Bone marrow (tissue), 2 donors: Measurements from ENCODE around the gene SPON1.
"Not testable (repeated sequence)": the region's sequence is repeated elsewhere in the genome, so short reads cannot be mapped to it uniquely, and the experiment has no call there.

Experiments
- DNase-seq, 2 donors: peaks; one replicate each; lab custom pipeline; 2025; lab: John Stamatoyannopoulos, UW

The SPON1 gene

GRCh38 chr11:13983081-13983751 is 20.7 kb downstream of the SPON1 start:
- DNase-seq: no peak

- DNase-seq: no peak
Measured at GRCh38 chr11:13984616-13985450, 22.3 kb downstream of the SPON1 start.

- not testable (repeated sequence) for DNase-seq
Measured at GRCh38 chr11:13986695-13987094, 24.2 kb downstream of the SPON1 start.

- not testable (repeated sequence) for DNase-seq
Measured at GRCh38 chr11:13992158-13992856, 29.8 kb downstream of the SPON1 start.

GRCh38 chr11:13993096-13993765 is 30.7 kb downstream of the SPON1 start:
- no peak for DNase-seq

DNA sequence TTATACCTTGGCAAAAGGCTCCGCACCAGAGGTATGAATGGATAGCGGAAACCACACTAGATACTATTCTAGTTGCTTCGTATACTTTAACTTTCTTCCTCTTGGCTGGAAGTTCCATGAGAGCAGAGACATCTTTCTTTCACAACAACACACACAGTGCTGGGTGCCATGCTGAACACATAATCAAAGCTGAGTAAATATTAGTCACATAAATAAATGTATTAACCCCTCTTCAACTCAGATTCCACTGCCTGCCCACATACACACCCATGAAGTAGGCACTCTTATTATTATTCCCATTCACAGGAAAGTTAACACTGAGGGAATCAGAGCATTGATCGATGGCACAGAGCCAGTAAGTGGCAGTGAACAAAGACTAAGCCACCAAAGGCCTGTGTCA is 35.4 kb downstream of the SPON1 start:
- DNase-seq: no peak

DNA sequence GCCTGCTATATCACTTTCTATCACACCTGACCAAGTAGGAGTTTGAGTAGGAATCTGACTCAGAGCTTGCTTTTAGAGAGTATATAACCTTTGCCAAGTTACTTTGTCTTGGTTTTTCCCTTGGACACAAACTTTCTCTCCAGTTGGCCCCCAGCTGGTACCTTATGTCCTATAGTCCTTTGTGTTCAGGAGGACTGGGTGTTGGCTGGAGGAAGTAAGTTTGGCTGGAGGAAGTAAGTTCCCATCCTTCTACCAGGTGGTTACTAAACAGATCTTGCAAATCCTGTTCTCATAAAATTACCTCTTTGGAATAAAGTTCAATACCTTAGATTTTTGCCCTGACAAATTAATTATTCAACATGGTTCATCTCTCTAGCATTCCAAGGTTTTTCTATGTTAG is 37.2 kb downstream of the SPON1 start:
- no peak for DNase-seq

- DNase-seq: no peak
Measured at GRCh38 chr11:14001597-14001996, 39.1 kb downstream of the SPON1 start.

- no peak for DNase-seq
Measured at GRCh38 chr11:14007566-14007965, 45.0 kb downstream of the SPON1 start.

DNA sequence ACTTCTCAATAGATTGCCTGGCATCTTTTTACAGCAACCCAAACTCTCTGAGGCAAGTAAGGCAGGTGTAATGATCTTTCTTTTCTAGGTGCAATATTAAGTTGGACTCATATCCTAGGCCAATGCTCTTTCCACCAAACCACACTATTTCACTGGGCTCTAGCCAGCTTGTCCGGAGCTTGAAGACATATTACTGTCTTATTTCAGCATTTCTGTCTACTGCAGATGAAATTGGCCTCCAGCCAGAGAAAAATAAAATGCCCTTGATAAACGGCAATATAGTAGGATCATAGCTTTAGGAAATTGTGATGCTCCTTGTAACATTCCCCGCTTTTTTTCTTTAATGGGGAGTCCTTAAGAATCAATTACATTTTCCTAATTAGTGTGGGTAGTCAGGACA is 48.1 kb downstream of the SPON1 start:
- DNase-seq: no peak

- no peak for DNase-seq
Measured at GRCh38 chr11:14012846-14013245, 50.3 kb downstream of the SPON1 start.

GRCh38 chr11:14015711-14016110 is 53.2 kb downstream of the SPON1 start:
- no peak for DNase-seq

DNA sequence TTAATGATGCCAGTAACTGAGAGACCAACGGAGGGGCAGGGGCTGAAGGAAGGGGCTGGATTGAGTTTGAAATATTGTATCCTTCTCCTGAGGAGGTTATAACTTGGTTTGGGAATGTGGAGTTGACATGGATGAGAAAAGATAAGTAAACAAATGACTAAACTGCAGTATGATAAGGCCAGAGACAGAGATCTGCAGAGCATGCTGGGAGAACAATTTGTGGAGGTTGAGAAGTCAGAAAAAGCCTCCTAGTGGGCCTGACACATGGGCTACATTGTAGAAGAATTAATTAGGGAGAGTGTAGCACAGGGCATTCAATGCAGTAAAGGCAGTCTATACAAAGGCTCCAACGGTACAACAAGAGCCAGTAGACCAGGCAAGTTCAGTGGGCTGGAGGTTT is 55.9 kb downstream of the SPON1 start:
- no peak for DNase-seq

- DNase-seq: no peak
Measured at GRCh38 chr11:14021738-14022137, 59.2 kb downstream of the SPON1 start.

DNA sequence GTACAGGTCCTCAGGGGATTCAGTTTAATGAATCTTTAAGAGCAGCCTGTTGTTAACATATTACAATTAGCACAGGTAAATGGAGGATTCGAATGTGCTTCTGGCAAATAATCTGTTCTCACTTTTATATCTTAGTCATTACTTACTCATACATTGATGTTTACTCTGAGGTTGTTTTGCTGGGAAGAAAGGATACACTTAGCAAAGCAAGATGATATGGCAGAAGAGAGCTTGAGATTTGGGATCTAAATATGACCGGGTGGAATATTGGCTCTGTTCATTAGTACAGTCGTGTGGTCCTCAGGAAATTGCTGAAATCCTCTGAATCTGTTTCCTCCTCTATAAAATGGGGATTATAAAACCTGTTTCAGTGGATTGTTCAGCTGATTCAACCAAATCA is 59.7 kb downstream of the SPON1 start:
- DNase-seq: no peak

DNA sequence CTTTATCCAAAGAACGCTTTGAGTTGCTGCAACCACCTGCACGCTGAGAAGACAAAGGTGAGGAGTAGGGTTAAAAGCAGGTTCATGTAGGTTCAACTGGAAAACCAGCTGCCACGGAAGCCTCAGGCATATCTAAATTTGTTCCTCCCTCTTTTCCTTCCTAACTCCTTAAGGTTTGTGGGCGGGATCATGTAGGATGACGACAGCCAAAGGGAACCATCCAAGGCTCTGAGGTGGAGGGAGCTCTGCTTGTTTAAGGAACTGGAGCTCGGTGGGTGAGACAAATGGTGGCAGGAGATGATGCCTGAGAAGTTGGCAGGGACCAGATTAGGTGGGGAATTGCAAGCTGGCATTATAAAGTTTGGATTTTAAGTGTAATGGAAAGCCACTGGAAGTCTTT is 60.3 kb downstream of the SPON1 start:
- no peak for DNase-seq

DNA sequence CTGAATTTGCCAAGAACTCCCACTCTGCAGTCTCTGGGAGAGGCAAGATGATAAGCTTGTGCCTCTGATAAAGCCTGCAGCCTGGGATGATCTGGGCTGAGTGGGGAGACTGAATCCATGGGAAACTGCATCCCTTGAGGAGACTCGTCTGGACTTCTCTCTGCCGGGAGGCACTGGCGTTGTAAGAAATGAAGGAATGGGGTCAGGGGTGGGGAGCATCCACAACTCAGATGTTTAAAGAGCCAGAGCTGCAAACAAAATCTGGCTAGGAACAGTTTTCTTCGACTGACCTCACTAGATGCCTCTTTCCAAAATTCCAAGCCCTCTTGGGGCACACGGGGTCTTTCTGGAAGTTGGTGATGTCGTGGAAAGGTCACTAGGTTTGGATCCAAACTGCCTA is 64.4 kb downstream of the SPON1 start:
- no peak for DNase-seq

GRCh38 chr11:14027525-14027924 is 65.0 kb downstream of the SPON1 start:
- no peak for DNase-seq

GRCh38 chr11:14029440-14029839 is 66.9 kb downstream of the SPON1 start:
- no peak for DNase-seq

DNA sequence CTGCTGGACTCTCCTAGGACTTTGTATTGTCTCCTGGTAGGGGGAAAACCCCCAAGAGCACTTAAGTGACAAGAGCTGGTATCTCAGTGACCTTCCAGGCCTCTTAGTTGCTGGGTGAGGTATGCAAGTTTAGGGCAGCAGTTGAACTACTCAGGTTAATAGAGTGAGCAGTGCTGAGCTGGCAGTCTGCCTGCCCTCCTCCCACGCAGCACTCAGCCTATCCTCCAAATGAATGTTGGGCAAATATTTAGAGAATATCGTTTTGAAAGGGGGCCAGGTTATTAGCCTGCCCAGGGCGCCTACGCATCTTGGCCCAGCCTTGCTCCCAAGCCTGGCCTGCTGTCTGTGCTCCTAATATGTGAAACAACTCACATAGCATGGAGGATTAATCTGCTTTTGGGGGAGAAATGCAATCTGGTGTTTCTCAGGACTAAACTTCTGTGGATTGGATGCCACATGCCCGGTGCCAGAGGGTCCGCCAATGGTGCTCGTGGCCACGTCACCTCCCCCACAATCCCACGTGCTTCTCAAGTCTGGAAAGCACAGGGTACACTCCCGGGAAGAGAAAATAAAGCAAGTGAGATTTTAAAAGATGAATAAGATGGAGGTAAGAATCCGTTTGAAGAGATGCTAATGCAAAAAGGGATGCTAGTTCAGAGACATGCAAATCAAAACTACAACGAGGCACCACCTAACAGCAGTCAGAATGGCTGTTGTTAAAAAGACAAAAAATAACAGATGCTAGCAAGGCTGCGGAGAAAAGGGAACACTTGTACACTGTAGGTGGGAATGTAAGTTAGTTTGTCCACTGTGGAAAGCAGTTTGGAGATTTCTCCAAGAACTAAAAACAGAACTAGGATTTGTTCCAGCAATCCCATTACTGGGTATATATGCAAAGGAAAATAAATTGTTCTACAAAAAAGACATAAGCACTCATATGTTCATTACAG is 67.7 kb downstream of the SPON1 start:
- no peak for DNase-seq

GRCh38 chr11:14035526-14035925 is 73.0 kb downstream of the SPON1 start:
- DNase-seq: not testable (repeated sequence)
